Endothelial cell of umbilical vein (primary cell): Measurements from ENCODE around the gene TPD52L2. TPM values are rescaled to one million over a fixed set of nuclear protein-coding genes. Genes with fewer than 3 reads are reported as not detected.
A peak's percentile ranks its signal among the peaks of the same experiment; 100 is the strongest.

Source experiments
- BruUV-seq: library from RNA; stranded (reverse); fragments of 400-500 nt; replicated peaks from 2 replicates; lab custom pipeline; 2021; lab: Mats Ljungman, UMichigan
- CTCF ChIA-PET: fragments of 300-600, 350-600 bp; sonication (Branson Sonifier 250); formaldehyde crosslinking; loops from one replicate; lab custom pipeline; 2021; ENCODE audit warnings: antibody characterized with exemption, inconsistent platforms; lab: Charles Lee
- POLR2A ChIA-PET: fragments of 300-600, 350-600 bp; sonication (Branson Sonifier 250); formaldehyde crosslinking; loops from one replicate; lab custom pipeline; 2021; ENCODE audit warnings: antibody characterized with exemption, inconsistent platforms; lab: Charles Lee
- DNase-seq: peaks from one replicate; pipeline ENCODE4 v3.0.0-alpha.2; 2011; ENCODE audit warnings: low read depth, low spot score
- FAIRE-seq: peaks from 2 replicates; lab custom pipeline; 2011; peaks lifted over from hg19 to GRCh38; lab: Jason Lieb, UNC
- H2AFZ ChIP-seq: 2 replicates; pipeline ENCODE4 v1.6.0; 2012; ENCODE audit warnings: low read depth, low read length, control low read depth, inconsistent platforms
- H3K27ac ChIP-seq: 2 replicates; pipeline ENCODE4 v1.5.1; 2011; ENCODE audit warnings: low read depth, mild to moderate bottlenecking, control low read depth, low read length, moderate library complexity; ENCODE audit not compliant: insufficient read depth
- H3K27me3 ChIP-seq, 2 experiments: 2 replicates each; pipeline versions ENCODE4 v1.6.0 to v1.6.1; 2011; ENCODE audit warnings: low read length in 2 of 2, mixed read lengths in 1 of 2; ENCODE audit not compliant: control insufficient read depth in 2 of 2, insufficient read depth in 2 of 2
- H3K36me3 ChIP-seq, 2 experiments: 2 replicates in 1 of 2; 3 replicates in 1 of 2; pipeline ENCODE4 v1.5.1; 2011; ENCODE audit warnings: low read length in 2 of 2, mild to moderate bottlenecking in 1 of 2, moderate library complexity in 1 of 2; ENCODE audit not compliant: control insufficient read depth in 2 of 2, insufficient read depth in 2 of 2; ENCODE audit errors: extremely low read depth in 1 of 2
- H3K4me1 ChIP-seq: 3 replicates; pipeline ENCODE4 v1.5.1; 2011; ENCODE audit warnings: mild to moderate bottlenecking, low read length; ENCODE audit not compliant: control insufficient read depth, insufficient read depth; ENCODE audit errors: extremely low read depth
- H3K4me2 ChIP-seq: 2 replicates; pipeline ENCODE4 v1.6.1; 2011; ENCODE audit warnings: low read length, control low read depth, mixed read lengths; ENCODE audit not compliant: insufficient read depth
- H3K4me3 ChIP-seq, 3 experiments: fragments of 200-600 bp in 1 of 3; sonication (generic), shearing (Covaris generic) in 1 of 3; replicated peaks in 1 of 3; 2 replicates each; pipeline ENCODE4 v1.5.1; 2011 to 2016; ENCODE audit warnings: control low read depth in 3 of 3, low read length in 3 of 3, mild to moderate bottlenecking in 2 of 3, inconsistent platforms in 1 of 3, low read depth in 1 of 3, moderate library complexity in 1 of 3; ENCODE audit not compliant: insufficient read depth in 1 of 3
- H3K79me2 ChIP-seq: 2 replicates; pipeline ENCODE4 v1.6.0; 2012; ENCODE audit warnings: low read length, inconsistent platforms; ENCODE audit not compliant: control insufficient read depth, insufficient read depth
- H3K9ac ChIP-seq: replicated peaks from 2 replicates; pipeline ENCODE3; 2011; ENCODE audit warnings: low read length, control low read depth; ENCODE audit not compliant: insufficient read depth; ENCODE audit errors: extremely low read depth
- H3K9me1 ChIP-seq: replicated peaks from 3 replicates; pipeline ENCODE4 v1.6.0; 2011; ENCODE audit warnings: mild to moderate bottlenecking, low read length; ENCODE audit not compliant: control insufficient read depth, insufficient read depth; ENCODE audit errors: extremely low read depth
- H3K9me3 ChIP-seq: replicated peaks from 2 replicates; pipeline ENCODE4 v1.5.1; 2012; ENCODE audit warnings: low read length, inconsistent platforms; ENCODE audit not compliant: control insufficient read depth, insufficient read depth
- H4K20me1 ChIP-seq: replicated peaks from 2 replicates; pipeline ENCODE3; 2011; ENCODE audit warnings: mild to moderate bottlenecking, low read length; ENCODE audit not compliant: control insufficient read depth, insufficient read depth; ENCODE audit errors: extremely low read depth
- CTCF ChIP-seq, 2 donors: IDR thresholded peaks; 1 replicate in 1 of 2; 2 replicates in 1 of 2; pipeline ENCODE4 v1.5.1; 2011; ENCODE audit warnings: low read length in 2 of 2, mild to moderate bottlenecking in 2 of 2, moderate library complexity in 2 of 2, control low read depth in 1 of 2, inconsistent platforms in 1 of 2, low read depth in 1 of 2; ENCODE audit not compliant: insufficient read depth in 1 of 2; ENCODE audit errors: extremely low read depth in 1 of 2
- FOS ChIP-seq: IDR thresholded peaks from 2 replicates; pipeline ENCODE4 v1.6.1; 2011; ENCODE audit warnings: mild to moderate bottlenecking, low read length, moderate library complexity, borderline replicate concordance; ENCODE audit not compliant: insufficient read depth
- MYC ChIP-seq: IDR thresholded peaks from one replicate; pipeline ENCODE4 v1.6.1; 2011; ENCODE audit warnings: mild to moderate bottlenecking, low read depth, low read length
- POLR2A ChIP-seq: IDR thresholded peaks from 2 replicates; pipeline ENCODE4 v1.6.1; 2012; ENCODE audit warnings: low read depth, mild to moderate bottlenecking, control low read depth, low read length
- POLR2AphosphoS5 ChIP-seq: IDR thresholded peaks from 2 replicates; pipeline ENCODE4 v1.6.1; 2012; ENCODE audit warnings: low read depth, mild to moderate bottlenecking, control low read depth, low read length, moderate library complexity; ENCODE audit not compliant: insufficient read depth
- dilution Hi-C: fragments of 300-500 bp; cut with MboI; formaldehyde crosslinking; loops from one replicate; pipeline ENCODE4 v1.15.0; 2019; ENCODE audit warnings: low sequenced_read_pairs; ENCODE audit not compliant: extremely low pct_ligation_motif_present
- intact Hi-C: fragments of 100-400 bp; cut with micrococcal nuclease; formaldehyde crosslinking; loops from one replicate; pipeline ENCODE4 v1.10.0; 2022
- polyA plus RNA-seq, 4 experiments: library from polyadenylated mRNA; depleted of rRNA in 3 of 4; stranded (reverse) in 3 of 4; unstranded in 1 of 4; fragments of >200 nt; gene quantifications; 2 replicates each; pipeline versions ENCODE4 v1.2.1 to v1.2.3, GENCODE V29; 2011 to 2012; ENCODE audit warnings: missing spikeins in 1 of 4
- total RNA-seq: library from RNA; stranded (reverse); gene quantifications from 2 replicates; pipeline ENCODE4 v1.2.3, GENCODE V29; 2021

TPD52L2 gene
- total and polyA plus RNA-seq, 2 donors (not counting 3 experiments of a cell fraction or from before 2014, with no cell fraction given), result 123 to 142 TPM

GRCh38 chr20:63858393-63859165, 6.5 kb upstream of the TPD52L2 start:
- dilution Hi-C loops (no loop called here), intact Hi-C loops (no loop called here)
- H3K4me1 ChIP-seq, result peaks cover 25% of the 10 kb centered on the region
- H3K9me3 ChIP-seq, result no peaks in the 10 kb centered on the region
- no peaks in the 10 kb centered on the region for H3K9me1 ChIP-seq
- no peaks in the 10 kb centered on the region for H3K79me2 ChIP-seq
- H3K4me3 ChIP-seq, result no peak overlapping the region
- no peaks in the 10 kb centered on the region for H4K20me1 ChIP-seq
- POLR2A ChIA-PET, result no interaction called here
- no TSS peak for BruUV-seq
- H3K9ac ChIP-seq, result no peak overlapping the region
- peaks cover 0 to 4% of the 10 kb centered on the region in 2 experiments for H3K36me3 ChIP-seq
- no peak overlapping the region for H3K4me2 ChIP-seq
- H3K27me3 ChIP-seq, result peaks cover 0 to 5% of the 10 kb centered on the region in 2 experiments
- TF ChIP-seq POLR2A (no peak), CTCF (IDR thresholded peaks at IDR 0.05; ENCODE audit: extremely low read depth in 1 of 2, insufficient read depth in 1 of 2, low read depth in 1 of 2, low read length in 2 of 2) (peak; percentile 24 to 62), POLR2AphosphoS5 (peak; percentile 27)
- no peak overlapping the region for H2AFZ ChIP-seq
- CTCF ChIA-PET, result interaction anchor here (0.7 to 2.6 kb wide), 17 partner anchors 7 to 321 kb away, joined by 3 to 17 read pairs (median 4); partner anchors contain the start of gene PTK6
- peak; percentile 72 for DNase-seq
- H3K27ac ChIP-seq, result no peak overlapping the region
- FAIRE-seq, result peak; percentile 82

- no peak for FAIRE-seq
Observed at GRCh38 chr20:63859166-63859699, 5.8 kb upstream of the TPD52L2 start.

More at GRCh38 chr20:63859166-63859699, 5.8 kb upstream of the TPD52L2 start:
- Histone ChIP-seq H3K27me3 (peaks cover 0 to 5% of the 10 kb centered on the region in 2 experiments), H3K36me3 (peaks cover 0 to 4% of the 10 kb centered on the region in 2 experiments), H3K4me3 (no peak overlapping the region), H3K9ac (no peak overlapping the region), H3K9me3 (no peaks in the 10 kb centered on the region), H3K4me1 (peaks cover 29% of the 10 kb centered on the region), H3K79me2 (no peaks in the 10 kb centered on the region), H3K27ac (no peak overlapping the region), H3K4me2 (no peak overlapping the region), H3K9me1 (no peaks in the 10 kb centered on the region), H2AFZ (no peak overlapping the region), H4K20me1 (no peaks in the 10 kb centered on the region)
- intact Hi-C loops (no loop called here), dilution Hi-C loops (no loop called here)
- TF ChIP-seq POLR2A, result no peak
- TF ChIP-seq MYC, result no peak
- TF ChIP-seq POLR2AphosphoS5, result peak; percentile 2
- no peak for TF ChIP-seq CTCF (IDR thresholded peaks at IDR 0.05; ENCODE audit: extremely low read depth in 1 of 2, insufficient read depth in 1 of 2, low read depth in 1 of 2, low read length in 2 of 2)
- no peak for TF ChIP-seq FOS
- no TSS peak for BruUV-seq
- CTCF ChIA-PET, result interaction anchor here (0.7 to 2.6 kb wide), 13 partner anchors 12 to 321 kb away, joined by 3 to 17 read pairs (median 5); partner anchors contain the start of gene PTK6
- POLR2A ChIA-PET, result no interaction called here
- DNase-seq, result no peak
